ENCODE data around the gene TUT1.
"Not testable (repeated sequence)": the region's sequence is repeated elsewhere in the genome, so short reads cannot be mapped to it uniquely, and the experiment has no call there.

GRCh38 chr11:62581735-62582134 lies 9.6 kb downstream of the TUT1 start:
- TF ChIP-seq CTCF (IDR thresholded peaks at IDR 0.05; ENCODE audit: borderline replicate concordance, extremely low read depth, low read length, poor library complexity, severe bottlenecking); EZH2 (IDR thresholded peaks at IDR 0.05; ENCODE audit: borderline replicate concordance, low read depth, low read length, severe bottlenecking): not testable (repeated sequence)

Data from DND-41 (cell line).